WTC11 (cell line): ENCODE results near the gene ABCB8. TPM values are rescaled to one million over a fixed set of nuclear protein-coding genes. Genes with fewer than 3 reads are reported as not detected.

Experiments used
- ATAC-seq: fragments of 200-7000 bp; cut with Tn5 transposase; 2 replicates; pipeline ENCODE4 v1.10.0; 2021; ENCODE audit warnings: mild to moderate bottlenecking, moderate library complexity
- CTCF ChIA-PET: fragments of 300-600 bp; sonication (Branson Sonifier 250); formaldehyde crosslinking; loops from one replicate; lab custom pipeline; 2021; ENCODE audit warnings: antibody characterized with exemption; lab: Charles Lee
- POLR2A ChIA-PET: fragments of 350-600 bp; sonication (Branson Sonifier 250); formaldehyde crosslinking; loops from one replicate; lab custom pipeline; 2021; ENCODE audit warnings: antibody characterized with exemption; lab: Charles Lee
- DNase-seq: peaks from one replicate; pipeline ENCODE4 v3.0.0; 2021; ENCODE audit warnings: low spot score
- H3K27ac Mint-ChIP-seq: 2 replicates; pipeline ENCODE4 v1.8.0; 2021; ENCODE audit warnings: mixed read lengths
- H3K27me3 Mint-ChIP-seq: 2 replicates; pipeline ENCODE4 v1.8.0; 2021; ENCODE audit warnings: low read depth, mild to moderate bottlenecking, moderate library complexity, mixed read lengths
- H3K36me3 Mint-ChIP-seq: 2 replicates; pipeline ENCODE4 v1.8.0; 2021; ENCODE audit warnings: mixed read lengths
- H3K4me1 Mint-ChIP-seq: 2 replicates; pipeline ENCODE4 v1.8.0; 2022; ENCODE audit warnings: mixed read lengths
- H3K4me3 Mint-ChIP-seq: 2 replicates; pipeline ENCODE4 v1.8.0; 2021; ENCODE audit warnings: mild to moderate bottlenecking, moderate library complexity, mixed read lengths
- H3K9me3 Mint-ChIP-seq: 2 replicates; pipeline ENCODE4 v1.8.0; 2021; ENCODE audit warnings: mixed read lengths
- ELF4 ChIP-seq: sonication (generic); formaldehyde crosslinking; IDR thresholded peaks from 2 replicates; pipeline ENCODE4 v1.8.1; 2022; ENCODE audit warnings: low read depth, mild to moderate bottlenecking, moderate library complexity, missing genetic modification reagents
- FOXJ3 ChIP-seq: sonication (generic); formaldehyde crosslinking; IDR thresholded peaks from 2 replicates; pipeline ENCODE4 v1.9.0; 2021; ENCODE audit warnings: missing genetic modification reagents, mild to moderate bottlenecking, borderline replicate concordance
- HMGA2 ChIP-seq: fragments of 250-450 bp; sonication (Bioruptor Pico); IDR thresholded peaks from 2 replicates; pipeline ENCODE4 v1.4.0; 2021; ENCODE audit warnings: mild to moderate bottlenecking, moderate library complexity
- KAT7 ChIP-seq: sonication (generic); formaldehyde crosslinking; IDR thresholded peaks from 2 replicates; pipeline ENCODE4 v1.8.1; 2023; ENCODE audit warnings: missing genetic modification reagents, mild to moderate bottlenecking, borderline replicate concordance
- NFE2L1 ChIP-seq: sonication (generic); formaldehyde crosslinking; IDR thresholded peaks from 2 replicates; pipeline ENCODE4 v1.8.1; 2023; ENCODE audit warnings: missing genetic modification reagents
- NR1H2 ChIP-seq: sonication (generic); formaldehyde crosslinking; IDR thresholded peaks from 2 replicates; pipeline ENCODE4 v1.9.0; 2021; ENCODE audit warnings: mild to moderate bottlenecking, moderate library complexity, missing genetic modification reagents
- OVOL2 ChIP-seq: fragments of 250-450 bp; sonication (Bioruptor Pico); IDR thresholded peaks from 2 replicates; pipeline ENCODE4 v1.9.0; 2021; ENCODE audit warnings: mild to moderate bottlenecking, borderline replicate concordance
- SMAD3 ChIP-seq: sonication (generic); formaldehyde crosslinking; IDR thresholded peaks from 2 replicates; pipeline ENCODE4 v1.8.0; 2022; ENCODE audit warnings: missing genetic modification reagents, mild to moderate bottlenecking, borderline replicate concordance
- SP1 ChIP-seq: sonication (generic); formaldehyde crosslinking; conservative IDR thresholded peaks from 2 replicates; pipeline ENCODE4 v1.8.1; 2022; ENCODE audit warnings: missing genetic modification reagents
- TCF7 ChIP-seq: sonication (generic); formaldehyde crosslinking; IDR thresholded peaks from 2 replicates; pipeline ENCODE4 v1.8.0; 2022; ENCODE audit warnings: mild to moderate bottlenecking, low read depth, missing genetic modification reagents, moderate library complexity
- TEAD1 ChIP-seq: sonication (generic); formaldehyde crosslinking; IDR thresholded peaks from 2 replicates; pipeline ENCODE4 v1.8.0; 2022; ENCODE audit warnings: mild to moderate bottlenecking, missing genetic modification reagents
- TEAD4 ChIP-seq: sonication (generic); formaldehyde crosslinking; IDR thresholded peaks from 2 replicates; pipeline ENCODE4 v1.8.0; 2022; ENCODE audit warnings: mild to moderate bottlenecking, missing genetic modification reagents
- TP53 ChIP-seq: sonication (generic); formaldehyde crosslinking; IDR thresholded peaks from 2 replicates; pipeline ENCODE4 v1.8.1; 2023; ENCODE audit warnings: mild to moderate bottlenecking, missing genetic modification reagents
- ZNF232 ChIP-seq: sonication (generic); formaldehyde crosslinking; IDR thresholded peaks from 2 replicates; pipeline ENCODE4 v1.8.0; 2022; ENCODE audit warnings: mild to moderate bottlenecking, missing genetic modification reagents
- ZNF317 ChIP-seq: sonication (generic); formaldehyde crosslinking; IDR thresholded peaks from 2 replicates; pipeline ENCODE4 v1.8.1; 2023; ENCODE audit warnings: low read depth, mild to moderate bottlenecking, moderate library complexity, missing genetic modification reagents, borderline replicate concordance
- total RNA-seq: library from RNA; stranded (reverse); gene quantifications from 3 replicates; pipeline ENCODE4 v1.2.3, GENCODE V29; 2021
- TF ChIP-seq, protein P1 (sequence below): sonication (generic); formaldehyde crosslinking; IDR thresholded peaks from 2 replicates; pipeline ENCODE4 v1.8.0; 2022; ENCODE audit warnings: mild to moderate bottlenecking, missing genetic modification reagents
- TF ChIP-seq, protein P2 (sequence below): sonication (generic); formaldehyde crosslinking; IDR thresholded peaks from 2 replicates; pipeline ENCODE4 v1.8.0; 2022; ENCODE audit warnings: mild to moderate bottlenecking, missing genetic modification reagents
- TF ChIP-seq, protein P3 (sequence below): fragments of 250-450 bp; sonication (Bioruptor Pico); IDR thresholded peaks from 2 replicates; pipeline ENCODE4 v2.1.2; 2022; ENCODE audit warnings: mild to moderate bottlenecking, moderate library complexity
- TF ChIP-seq, protein P4 (sequence below): sonication (generic); formaldehyde crosslinking; conservative IDR thresholded peaks from 2 replicates; pipeline ENCODE4 v1.8.1; 2022; ENCODE audit warnings: mild to moderate bottlenecking, missing genetic modification reagents
- TF ChIP-seq, protein P5 (sequence below): sonication (generic); formaldehyde crosslinking; IDR thresholded peaks from 2 replicates; pipeline ENCODE4 v1.8.1; 2022; ENCODE audit warnings: mild to moderate bottlenecking, moderate library complexity, missing genetic modification reagents
- TF ChIP-seq, protein P6 (sequence below): sonication (generic); formaldehyde crosslinking; IDR thresholded peaks from 2 replicates; pipeline ENCODE4 v1.8.0; 2023; ENCODE audit warnings: missing genetic modification reagents
- TF ChIP-seq, protein P7 (sequence below): sonication (generic); formaldehyde crosslinking; IDR thresholded peaks from 2 replicates; pipeline ENCODE4 v1.8.0; 2023; ENCODE audit warnings: mild to moderate bottlenecking, missing genetic modification reagents
- TF ChIP-seq, protein P8 (sequence below): sonication (generic); formaldehyde crosslinking; IDR thresholded peaks from 2 replicates; pipeline ENCODE4 v1.8.0; 2022; ENCODE audit warnings: mild to moderate bottlenecking, missing genetic modification reagents
- TF ChIP-seq, protein P9 (sequence below): sonication (generic); formaldehyde crosslinking; IDR thresholded peaks from 2 replicates; pipeline ENCODE4 v1.8.1; 2023; ENCODE audit warnings: mild to moderate bottlenecking, missing genetic modification reagents
- TF ChIP-seq, protein P10 (sequence below): sonication (generic); formaldehyde crosslinking; IDR thresholded peaks from 2 replicates; pipeline ENCODE4 v1.8.1; 2022; ENCODE audit warnings: low read depth, mild to moderate bottlenecking, moderate library complexity, missing genetic modification reagents, borderline replicate concordance

Gene ABCB8
- total RNA-seq, 1 experiment from 2014 or later = 35.9 TPM

DNA sequence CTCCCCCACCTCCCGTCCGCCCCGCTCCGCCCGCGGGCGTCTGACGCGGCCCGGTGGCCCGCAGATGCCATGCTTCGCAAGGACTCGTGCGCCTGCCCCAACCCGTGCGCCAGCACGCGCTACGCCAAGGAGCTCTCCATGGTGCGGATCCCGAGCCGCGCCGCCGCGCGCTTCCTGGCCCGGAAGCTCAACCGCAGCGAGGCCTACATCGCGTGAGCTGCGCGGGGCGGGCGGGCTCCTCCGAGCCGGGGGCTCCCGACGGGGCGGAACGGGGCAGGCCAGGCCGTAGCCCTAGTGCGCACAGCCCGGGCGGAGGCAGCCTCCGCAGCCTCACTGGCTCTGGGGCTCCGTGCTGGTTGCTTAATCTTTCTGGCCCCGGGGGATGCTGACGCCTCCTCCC is 22.9 kb downstream of the ABCB8 start:
- H3K4me1 Mint-ChIP-seq = peaks cover 3% of the 10 kb centered on the region; the same call in 1 of the 2 replicates
- peak; percentile 85 for ATAC-seq
- H3K27ac Mint-ChIP-seq = no peak overlapping the region
- no peak overlapping the region for H3K4me3 Mint-ChIP-seq
- DNase-seq = peak; percentile 90
- H3K27me3 Mint-ChIP-seq = peaks cover 34% of the 10 kb centered on the region
- H3K36me3 Mint-ChIP-seq = no peaks in the 10 kb centered on the region; the same call in 1 of the 2 replicates
- ChIA-PET CTCF (interaction anchor here (0.5 to 4.2 kb wide), 16 partner anchors 9 to 1218 kb away, joined by 3 to 34 read pairs (median 4); partner anchors contain the start of gene ABCB8), POLR2A (interaction anchor here (1.1 to 1.9 kb wide), 4 partner anchors 11 to 38 kb away, joined by 3 to 11 read pairs (median 4); partner anchors contain the start of gene FASTK)
- H3K9me3 Mint-ChIP-seq = no peaks in the 10 kb centered on the region
- TF ChIP-seq HMGA2 (no peak), TCF7 (peak; percentile 96), ELF4 (peak; percentile 91), TEAD1 (CRISPR knock-in tag) (peak; percentile 98), ZNF317 (CRISPR knock-in tag) (peak; percentile 78), KAT7 (peak; percentile 99), OVOL2 (CRISPR knock-in tag) (no peak), FOXJ3 (CRISPR knock-in tag) (no peak), ZNF232 (peak; percentile 98), SP1 (CRISPR knock-in tag) (peak; percentile 88), NFE2L1 (CRISPR knock-in tag) (peak; percentile 97), TEAD4 (CRISPR knock-in tag) (peak; percentile 96), TP53 (CRISPR knock-in tag) (no peak; the same call in 1 of the 2 replicates), SMAD3 (peak; percentile 98), NR1H2 (CRISPR knock-in tag) (peak; percentile 79; the same call in 1 of the 2 replicates)
- TF ChIP-seq, protein P1, sequence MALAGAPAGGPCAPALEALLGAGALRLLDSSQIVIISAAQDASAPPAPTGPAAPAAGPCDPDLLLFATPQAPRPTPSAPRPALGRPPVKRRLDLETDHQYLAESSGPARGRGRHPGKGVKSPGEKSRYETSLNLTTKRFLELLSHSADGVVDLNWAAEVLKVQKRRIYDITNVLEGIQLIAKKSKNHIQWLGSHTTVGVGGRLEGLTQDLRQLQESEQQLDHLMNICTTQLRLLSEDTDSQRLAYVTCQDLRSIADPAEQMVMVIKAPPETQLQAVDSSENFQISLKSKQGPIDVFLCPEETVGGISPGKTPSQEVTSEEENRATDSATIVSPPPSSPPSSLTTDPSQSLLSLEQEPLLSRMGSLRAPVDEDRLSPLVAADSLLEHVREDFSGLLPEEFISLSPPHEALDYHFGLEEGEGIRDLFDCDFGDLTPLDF (CRISPR knock-in tag) = peak; percentile 92
- TF ChIP-seq, protein P2, sequence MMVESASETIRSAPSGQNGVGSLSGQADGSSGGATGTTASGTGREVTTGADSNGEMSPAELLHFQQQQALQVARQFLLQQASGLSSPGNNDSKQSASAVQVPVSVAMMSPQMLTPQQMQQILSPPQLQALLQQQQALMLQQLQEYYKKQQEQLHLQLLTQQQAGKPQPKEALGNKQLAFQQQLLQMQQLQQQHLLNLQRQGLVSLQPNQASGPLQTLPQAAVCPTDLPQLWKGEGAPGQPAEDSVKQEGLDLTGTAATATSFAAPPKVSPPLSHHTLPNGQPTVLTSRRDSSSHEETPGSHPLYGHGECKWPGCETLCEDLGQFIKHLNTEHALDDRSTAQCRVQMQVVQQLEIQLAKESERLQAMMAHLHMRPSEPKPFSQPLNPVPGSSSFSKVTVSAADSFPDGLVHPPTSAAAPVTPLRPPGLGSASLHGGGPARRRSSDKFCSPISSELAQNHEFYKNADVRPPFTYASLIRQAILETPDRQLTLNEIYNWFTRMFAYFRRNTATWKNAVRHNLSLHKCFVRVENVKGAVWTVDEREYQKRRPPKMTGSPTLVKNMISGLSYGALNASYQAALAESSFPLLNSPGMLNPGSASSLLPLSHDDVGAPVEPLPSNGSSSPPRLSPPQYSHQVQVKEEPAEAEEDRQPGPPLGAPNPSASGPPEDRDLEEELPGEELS (CRISPR knock-in tag) = peak; percentile 99
- TF ChIP-seq, protein P3, sequence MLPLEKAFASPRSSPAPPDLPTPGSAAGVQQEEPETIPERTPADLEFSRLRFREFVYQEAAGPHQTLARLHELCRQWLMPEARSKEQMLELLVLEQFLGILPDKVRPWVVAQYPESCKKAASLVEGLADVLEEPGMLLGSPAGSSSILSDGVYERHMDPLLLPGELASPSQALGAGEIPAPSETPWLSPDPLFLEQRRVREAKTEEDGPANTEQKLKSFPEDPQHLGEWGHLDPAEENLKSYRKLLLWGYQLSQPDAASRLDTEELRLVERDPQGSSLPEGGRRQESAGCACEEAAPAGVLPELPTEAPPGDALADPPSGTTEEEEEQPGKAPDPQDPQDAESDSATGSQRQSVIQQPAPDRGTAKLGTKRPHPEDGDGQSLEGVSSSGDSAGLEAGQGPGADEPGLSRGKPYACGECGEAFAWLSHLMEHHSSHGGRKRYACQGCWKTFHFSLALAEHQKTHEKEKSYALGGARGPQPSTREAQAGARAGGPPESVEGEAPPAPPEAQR (CRISPR knock-in tag) = no peak
- TF ChIP-seq, protein P4, sequence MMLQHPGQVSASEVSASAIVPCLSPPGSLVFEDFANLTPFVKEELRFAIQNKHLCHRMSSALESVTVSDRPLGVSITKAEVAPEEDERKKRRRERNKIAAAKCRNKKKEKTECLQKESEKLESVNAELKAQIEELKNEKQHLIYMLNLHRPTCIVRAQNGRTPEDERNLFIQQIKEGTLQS (CRISPR knock-in tag) = peak; percentile 90
- TF ChIP-seq, protein P5, sequence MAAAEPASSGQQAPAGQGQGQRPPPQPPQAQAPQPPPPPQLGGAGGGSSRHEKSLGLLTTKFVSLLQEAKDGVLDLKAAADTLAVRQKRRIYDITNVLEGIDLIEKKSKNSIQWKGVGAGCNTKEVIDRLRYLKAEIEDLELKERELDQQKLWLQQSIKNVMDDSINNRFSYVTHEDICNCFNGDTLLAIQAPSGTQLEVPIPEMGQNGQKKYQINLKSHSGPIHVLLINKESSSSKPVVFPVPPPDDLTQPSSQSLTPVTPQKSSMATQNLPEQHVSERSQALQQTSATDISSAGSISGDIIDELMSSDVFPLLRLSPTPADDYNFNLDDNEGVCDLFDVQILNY (CRISPR knock-in tag) = peak; percentile 97
- TF ChIP-seq, protein P6, sequence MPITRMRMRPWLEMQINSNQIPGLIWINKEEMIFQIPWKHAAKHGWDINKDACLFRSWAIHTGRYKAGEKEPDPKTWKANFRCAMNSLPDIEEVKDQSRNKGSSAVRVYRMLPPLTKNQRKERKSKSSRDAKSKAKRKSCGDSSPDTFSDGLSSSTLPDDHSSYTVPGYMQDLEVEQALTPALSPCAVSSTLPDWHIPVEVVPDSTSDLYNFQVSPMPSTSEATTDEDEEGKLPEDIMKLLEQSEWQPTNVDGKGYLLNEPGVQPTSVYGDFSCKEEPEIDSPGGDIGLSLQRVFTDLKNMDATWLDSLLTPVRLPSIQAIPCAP (CRISPR knock-in tag) = peak; percentile 97
- TF ChIP-seq, protein P7, sequence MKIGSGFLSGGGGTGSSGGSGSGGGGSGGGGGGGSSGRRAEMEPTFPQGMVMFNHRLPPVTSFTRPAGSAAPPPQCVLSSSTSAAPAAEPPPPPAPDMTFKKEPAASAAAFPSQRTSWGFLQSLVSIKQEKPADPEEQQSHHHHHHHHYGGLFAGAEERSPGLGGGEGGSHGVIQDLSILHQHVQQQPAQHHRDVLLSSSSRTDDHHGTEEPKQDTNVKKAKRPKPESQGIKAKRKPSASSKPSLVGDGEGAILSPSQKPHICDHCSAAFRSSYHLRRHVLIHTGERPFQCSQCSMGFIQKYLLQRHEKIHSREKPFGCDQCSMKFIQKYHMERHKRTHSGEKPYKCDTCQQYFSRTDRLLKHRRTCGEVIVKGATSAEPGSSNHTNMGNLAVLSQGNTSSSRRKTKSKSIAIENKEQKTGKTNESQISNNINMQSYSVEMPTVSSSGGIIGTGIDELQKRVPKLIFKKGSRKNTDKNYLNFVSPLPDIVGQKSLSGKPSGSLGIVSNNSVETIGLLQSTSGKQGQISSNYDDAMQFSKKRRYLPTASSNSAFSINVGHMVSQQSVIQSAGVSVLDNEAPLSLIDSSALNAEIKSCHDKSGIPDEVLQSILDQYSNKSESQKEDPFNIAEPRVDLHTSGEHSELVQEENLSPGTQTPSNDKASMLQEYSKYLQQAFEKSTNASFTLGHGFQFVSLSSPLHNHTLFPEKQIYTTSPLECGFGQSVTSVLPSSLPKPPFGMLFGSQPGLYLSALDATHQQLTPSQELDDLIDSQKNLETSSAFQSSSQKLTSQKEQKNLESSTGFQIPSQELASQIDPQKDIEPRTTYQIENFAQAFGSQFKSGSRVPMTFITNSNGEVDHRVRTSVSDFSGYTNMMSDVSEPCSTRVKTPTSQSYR = peak; percentile 97
- TF ChIP-seq, protein P8, sequence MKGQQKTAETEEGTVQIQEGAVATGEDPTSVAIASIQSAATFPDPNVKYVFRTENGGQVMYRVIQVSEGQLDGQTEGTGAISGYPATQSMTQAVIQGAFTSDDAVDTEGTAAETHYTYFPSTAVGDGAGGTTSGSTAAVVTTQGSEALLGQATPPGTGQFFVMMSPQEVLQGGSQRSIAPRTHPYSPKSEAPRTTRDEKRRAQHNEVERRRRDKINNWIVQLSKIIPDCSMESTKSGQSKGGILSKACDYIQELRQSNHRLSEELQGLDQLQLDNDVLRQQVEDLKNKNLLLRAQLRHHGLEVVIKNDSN (CRISPR knock-in tag) = peak; percentile 82
- TF ChIP-seq, protein P9, sequence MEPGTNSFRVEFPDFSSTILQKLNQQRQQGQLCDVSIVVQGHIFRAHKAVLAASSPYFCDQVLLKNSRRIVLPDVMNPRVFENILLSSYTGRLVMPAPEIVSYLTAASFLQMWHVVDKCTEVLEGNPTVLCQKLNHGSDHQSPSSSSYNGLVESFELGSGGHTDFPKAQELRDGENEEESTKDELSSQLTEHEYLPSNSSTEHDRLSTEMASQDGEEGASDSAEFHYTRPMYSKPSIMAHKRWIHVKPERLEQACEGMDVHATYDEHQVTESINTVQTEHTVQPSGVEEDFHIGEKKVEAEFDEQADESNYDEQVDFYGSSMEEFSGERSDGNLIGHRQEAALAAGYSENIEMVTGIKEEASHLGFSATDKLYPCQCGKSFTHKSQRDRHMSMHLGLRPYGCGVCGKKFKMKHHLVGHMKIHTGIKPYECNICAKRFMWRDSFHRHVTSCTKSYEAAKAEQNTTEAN (CRISPR knock-in tag) = peak; percentile 97
- TF ChIP-seq, protein P10, sequence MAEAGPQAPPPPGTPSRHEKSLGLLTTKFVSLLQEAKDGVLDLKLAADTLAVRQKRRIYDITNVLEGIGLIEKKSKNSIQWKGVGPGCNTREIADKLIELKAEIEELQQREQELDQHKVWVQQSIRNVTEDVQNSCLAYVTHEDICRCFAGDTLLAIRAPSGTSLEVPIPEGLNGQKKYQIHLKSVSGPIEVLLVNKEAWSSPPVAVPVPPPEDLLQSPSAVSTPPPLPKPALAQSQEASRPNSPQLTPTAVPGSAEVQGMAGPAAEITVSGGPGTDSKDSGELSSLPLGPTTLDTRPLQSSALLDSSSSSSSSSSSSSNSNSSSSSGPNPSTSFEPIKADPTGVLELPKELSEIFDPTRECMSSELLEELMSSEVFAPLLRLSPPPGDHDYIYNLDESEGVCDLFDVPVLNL (CRISPR knock-in tag) = peak; percentile 94
